ENCODE results near the gene MALL.
"Not testable (repeated sequence)": the region's sequence is repeated elsewhere in the genome, so short reads cannot be mapped to it uniquely, and the experiment has no call there.

Gene MALL

GRCh38 chr2:110097506-110098220, 18.0 kb downstream of the MALL start:
- no peak for DNase-seq (ENCODE audit: low read depth)

DNA sequence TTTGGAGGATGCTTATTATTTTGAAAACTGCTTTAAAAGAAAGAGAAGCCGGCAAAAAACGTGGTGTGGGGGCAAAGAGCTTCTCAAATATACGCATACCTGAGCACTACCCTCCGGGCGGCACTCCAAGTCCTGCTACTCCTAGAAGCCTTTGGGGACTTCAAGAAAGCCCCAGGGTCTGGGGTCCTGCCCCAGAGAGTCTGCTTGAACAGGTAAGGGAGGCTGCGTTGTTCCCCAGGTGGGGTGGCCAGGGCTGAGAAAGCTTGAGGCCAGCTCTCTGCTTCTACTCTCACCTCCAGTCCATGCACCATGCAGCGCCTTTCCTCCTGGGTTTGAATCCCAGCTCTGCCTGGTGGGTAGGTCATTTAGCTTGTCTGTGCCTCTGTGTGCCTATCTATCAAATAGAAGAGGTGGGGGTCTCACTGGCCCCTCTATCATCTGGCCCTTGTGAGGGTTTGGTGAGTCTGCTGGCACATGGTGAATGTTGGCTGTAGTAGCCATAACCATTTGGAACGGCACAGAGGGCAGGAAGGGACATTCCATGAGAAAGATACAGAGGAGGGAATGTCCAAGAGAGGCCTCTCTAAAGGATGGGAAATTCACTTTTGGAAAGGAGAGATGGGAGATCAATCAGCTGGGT, 19.5 kb downstream of the MALL start:
- DNase-seq (ENCODE audit: low read depth), result no peak

DNA sequence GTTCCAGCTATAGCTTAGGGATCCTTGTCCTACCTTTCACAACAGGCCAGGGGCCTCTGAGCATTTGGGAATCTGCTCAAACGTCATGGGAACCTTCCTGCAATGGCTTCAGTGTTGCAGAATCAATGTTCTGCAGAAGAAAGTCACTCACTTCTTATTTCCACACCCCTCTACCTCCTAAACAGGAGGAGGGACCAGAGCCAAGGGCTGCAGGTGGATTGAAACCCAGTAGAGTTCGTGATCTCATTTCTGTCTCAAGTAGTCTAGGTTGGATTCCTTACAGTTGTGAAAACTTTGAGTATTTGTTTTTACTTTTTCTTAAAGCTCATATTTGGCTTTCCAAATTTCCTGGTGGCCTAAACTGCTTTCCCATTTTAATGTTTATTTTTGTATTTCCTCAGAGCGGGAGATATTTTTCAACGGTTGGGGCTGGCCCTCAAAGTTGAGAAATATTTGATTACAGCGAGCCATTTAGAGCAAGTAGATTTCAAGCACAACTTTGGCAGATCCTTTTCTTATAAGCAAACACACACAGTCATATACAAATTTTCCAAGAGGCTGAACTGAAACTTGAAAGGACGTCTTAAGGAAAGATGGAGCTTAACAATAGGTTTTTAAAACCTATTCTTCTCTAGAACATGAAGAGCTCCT, 20.6 kb downstream of the MALL start:
- not testable (repeated sequence) for DNase-seq (ENCODE audit: low read depth)

DNA sequence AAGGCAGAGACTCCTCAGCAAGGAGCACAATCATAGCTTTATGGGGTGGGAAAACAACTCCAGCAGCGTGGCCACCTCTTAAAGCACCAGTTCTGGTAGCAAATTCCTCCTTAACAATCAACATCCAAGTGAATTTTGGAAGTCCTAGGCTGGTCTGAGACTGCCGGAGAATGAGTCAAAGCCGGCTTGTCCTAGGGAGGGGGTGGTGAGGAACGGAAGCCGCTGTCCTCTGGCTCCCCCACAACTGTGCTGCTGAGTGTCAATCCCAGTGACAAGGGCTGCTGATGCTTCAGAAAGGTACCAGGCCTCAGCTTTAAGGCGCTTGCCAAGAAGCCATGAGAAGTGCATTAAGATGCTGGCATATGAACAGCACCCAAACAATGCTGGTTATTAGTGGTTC, 21.7 kb downstream of the MALL start:
- not testable (repeated sequence) for DNase-seq (ENCODE audit: low read depth)

- not testable (repeated sequence) for DNase-seq (ENCODE audit: low read depth)
These were observed 25.5 kb downstream of the MALL start for GRCh38 chr2:110090164-110090563.

GRCh38 chr2:110083757-110084156, 31.9 kb downstream of the MALL start:
- DNase-seq (ENCODE audit: low read depth), result not testable (repeated sequence)

DNA sequence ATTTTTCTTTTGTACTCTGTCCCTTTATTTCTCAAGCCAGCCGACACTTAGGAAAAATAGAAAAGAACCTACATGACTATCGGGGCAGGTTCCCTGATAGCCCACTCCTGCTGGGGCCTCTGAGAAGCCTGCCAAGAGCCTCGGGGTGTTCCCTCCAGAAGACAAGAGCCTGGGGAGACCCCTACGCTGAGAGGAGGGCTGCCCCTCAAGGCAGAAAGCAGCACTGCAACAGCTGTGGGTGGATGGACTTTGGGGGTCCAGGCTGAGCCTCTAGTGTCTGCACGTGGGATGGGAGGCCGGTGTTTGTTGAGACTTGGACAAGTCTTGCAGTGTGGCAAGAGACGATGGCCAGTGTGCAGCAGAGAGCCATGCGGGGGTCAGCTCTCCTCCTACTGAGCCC, 32.5 kb downstream of the MALL start:
- not testable (repeated sequence) for DNase-seq (ENCODE audit: low read depth)

- DNase-seq (ENCODE audit: low read depth), result not testable (repeated sequence)
These were observed 37.5 kb downstream of the MALL start for GRCh38 chr2:110078104-110078503.

- DNase-seq (ENCODE audit: low read depth), result not testable (repeated sequence)
These were observed 39.7 kb downstream of the MALL start for GRCh38 chr2:110075896-110076295.

GRCh38 chr2:110069869-110070268, 45.8 kb downstream of the MALL start:
- DNase-seq (ENCODE audit: low read depth), result not testable (repeated sequence)

- not testable (repeated sequence) for DNase-seq (ENCODE audit: low read depth)
These were observed 47.5 kb downstream of the MALL start for GRCh38 chr2:110068153-110068552.

DNA sequence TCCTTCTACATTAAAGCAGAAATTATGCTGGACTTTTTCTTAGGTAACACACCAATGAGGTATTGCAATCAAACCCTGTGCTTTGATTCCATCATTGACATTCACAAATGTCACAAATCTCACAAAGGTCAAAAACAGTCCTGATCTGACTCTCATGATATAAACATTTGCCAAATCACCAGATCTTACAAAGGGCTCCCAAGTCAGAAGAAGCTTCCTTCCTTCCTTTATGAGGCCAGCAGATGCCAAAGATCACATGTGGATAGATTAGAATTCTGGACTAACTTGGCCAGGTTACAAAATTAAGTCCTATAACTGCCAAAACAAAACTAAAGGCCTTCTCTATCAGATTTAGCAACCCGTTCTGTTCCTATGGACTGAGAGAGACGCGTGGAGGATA, 53.3 kb downstream of the MALL start:
- not testable (repeated sequence) for DNase-seq (ENCODE audit: low read depth)

DNA sequence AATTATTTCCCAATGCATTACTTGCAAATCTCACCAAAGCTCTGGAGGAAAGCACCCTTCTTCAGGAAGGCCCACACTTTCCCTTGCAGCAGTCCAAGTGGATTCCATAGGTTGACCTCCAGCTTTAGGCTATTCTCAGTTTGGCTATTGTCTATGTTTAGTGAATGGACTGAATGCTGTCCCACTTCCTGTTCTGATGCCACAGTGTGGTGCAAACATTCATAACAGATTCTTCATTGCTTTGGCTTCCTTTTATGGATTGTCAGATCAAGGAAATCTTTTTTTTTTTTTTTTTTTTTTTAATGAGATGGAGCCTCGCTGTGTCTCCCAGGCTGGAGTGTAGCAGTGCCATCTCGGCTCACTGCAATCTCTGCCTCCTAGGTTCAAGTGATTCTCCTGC, 55.1 kb downstream of the MALL start:
- not testable (repeated sequence) for DNase-seq (ENCODE audit: low read depth)

DNA sequence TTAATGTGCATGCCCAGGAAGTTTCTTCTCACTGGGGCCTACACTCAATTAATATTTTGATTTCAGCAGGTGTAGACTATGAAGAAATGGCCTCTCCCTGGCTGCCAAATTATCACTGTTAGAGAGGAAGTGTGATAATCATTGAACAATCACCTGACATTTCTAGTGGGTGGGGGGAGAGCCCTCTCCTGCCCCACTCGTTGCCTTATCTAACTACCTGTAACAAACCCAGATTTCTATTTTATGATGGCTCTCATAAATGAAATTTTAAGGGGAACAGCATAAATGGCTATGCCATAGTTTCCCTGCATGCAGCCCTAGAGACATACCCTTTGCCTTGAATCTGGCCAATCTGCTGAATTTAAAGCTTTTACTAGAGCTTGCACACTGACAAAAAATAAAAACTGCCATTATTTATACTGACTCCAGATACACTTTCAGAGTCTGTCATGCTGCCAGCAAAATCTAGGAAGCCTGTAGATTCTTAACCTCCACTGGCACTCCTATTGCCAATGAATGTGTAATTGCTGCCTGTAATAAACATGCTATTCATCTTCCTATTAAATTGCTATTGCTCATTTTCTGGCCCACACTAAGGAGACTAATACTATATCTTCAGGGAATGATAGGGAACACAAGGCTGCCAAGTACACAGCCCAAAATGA, 55.8 kb downstream of the MALL start:
- DNase-seq (ENCODE audit: low read depth), result not testable (repeated sequence)

DNA sequence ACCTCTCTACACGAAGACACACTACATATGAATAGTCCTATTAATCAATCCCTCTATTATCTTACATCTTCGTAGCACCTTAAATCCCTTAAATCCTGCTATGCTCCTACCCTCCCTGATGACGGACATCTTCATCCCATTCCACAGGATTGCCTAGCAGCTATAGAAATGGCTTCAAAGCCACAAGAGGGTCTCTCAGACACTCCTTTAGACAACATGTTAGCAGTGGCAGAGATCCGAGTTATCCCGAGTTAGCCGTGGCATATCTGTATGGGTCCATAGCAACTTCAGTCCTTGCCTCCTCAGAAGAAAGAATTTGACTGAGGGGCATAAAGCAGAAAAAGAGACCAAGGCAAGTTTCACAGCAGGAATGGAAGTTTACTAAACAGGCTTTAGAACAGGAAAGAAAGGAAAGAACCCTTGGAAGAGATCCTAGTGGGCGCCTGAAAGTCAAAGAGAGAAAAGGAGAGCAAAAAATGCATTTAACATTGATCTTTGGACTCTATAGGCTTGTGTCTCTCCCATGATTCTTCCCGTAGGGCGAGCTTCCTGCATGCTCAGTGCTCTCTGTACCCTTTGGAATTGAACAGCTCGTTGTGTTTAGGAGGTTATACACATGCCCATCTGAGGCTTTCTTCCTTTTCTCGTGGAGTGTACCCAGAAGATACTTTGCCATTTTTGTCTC, 56.5 kb downstream of the MALL start:
- not testable (repeated sequence) for DNase-seq (ENCODE audit: low read depth)

GRCh38 chr2:110058034-110058433, 57.6 kb downstream of the MALL start:
- not testable (repeated sequence) for DNase-seq (ENCODE audit: low read depth)

DNA sequence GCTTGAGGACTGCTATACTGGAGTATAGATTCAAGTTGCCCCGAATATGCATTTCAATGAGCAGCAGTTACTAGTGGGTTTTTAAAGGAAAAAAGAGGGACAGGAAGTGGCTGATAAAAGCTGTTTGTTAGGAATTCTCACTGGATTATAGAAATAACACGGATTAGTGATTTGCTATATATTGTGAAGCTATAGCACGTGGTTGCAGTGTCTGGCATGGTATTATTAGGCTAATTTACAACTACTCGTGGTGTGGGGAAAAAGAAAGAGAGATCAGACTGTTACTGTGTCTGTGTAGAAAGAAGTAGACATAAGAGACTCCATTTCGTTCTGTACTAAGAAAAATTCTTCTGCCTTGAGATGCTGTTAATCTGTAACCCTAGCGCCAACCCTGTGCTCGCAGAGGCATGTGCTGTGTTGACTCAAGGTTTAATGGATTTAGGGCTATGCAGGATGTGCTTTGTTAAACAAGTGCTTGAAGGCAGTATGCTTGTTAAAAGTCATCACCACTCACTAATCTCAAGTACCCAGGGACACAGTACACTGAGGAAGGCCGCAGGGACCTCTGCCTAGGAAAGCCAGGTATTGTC, 59.7 kb downstream of the MALL start:
- DNase-seq (ENCODE audit: low read depth), result not testable (repeated sequence)

DNA sequence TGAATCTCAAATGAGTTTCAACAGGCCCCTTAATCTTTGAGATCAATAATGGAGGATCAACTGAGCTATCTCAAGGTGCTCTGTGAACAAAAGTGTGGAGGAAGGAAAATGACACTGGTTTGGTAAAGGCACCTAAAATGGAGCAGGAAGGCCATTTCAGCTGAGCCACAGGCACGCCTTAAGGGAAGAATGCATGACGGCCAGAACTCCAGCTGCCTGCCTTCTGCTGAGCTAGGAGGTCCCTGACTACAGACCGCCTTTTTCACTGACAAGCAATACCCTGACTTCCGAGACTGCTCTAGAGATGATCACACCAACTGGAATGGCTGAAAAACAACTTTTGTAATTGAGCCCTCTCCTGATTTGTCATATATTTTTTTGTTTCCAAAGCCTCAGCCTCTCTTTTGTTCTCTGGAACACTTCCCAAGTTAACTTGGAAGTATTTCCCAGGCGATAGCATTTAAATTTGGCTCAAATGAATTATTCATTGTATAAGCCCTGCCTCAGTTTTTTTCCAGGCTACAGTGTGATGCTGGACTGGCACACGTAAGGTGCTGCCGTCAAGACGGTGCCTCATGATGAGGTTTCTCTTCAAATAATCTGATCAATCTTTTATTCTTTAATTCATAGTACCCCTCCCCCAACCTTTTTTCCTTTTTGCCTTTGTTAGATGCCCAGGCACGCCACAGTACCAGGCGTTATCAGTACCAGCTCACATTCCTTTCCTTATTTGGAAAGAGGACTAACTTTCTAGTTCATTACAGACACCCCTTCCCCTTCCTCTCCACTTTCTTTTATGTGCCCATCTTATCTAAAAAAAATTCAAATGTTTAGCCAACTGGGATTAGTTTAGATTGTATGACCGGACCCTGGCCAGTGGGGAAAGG, 60.9 kb downstream of the MALL start:
- not testable (repeated sequence) for DNase-seq (ENCODE audit: low read depth)

- DNase-seq (ENCODE audit: low read depth), result not testable (repeated sequence)
These were observed 61.9 kb downstream of the MALL start for GRCh38 chr2:110053688-110054087.

DNA sequence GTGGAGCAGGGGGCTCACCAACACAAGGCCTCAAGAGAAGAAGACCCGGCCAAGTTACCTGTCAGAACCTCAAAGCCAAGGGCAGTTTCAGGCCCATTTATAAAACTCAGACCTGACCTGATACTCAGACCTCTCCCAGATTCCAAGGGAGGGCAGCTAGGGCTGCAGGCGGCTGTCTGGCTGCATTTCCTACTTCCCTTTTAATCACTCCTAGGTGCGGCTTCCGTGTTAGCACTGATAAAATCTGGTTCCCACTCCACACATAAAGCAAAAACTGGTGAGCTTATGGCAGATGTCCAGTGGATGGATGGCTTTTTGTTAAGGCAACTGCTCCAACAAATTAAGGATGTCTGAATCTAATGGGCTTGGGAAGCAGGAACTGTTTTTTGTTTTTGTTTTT, 63.5 kb downstream of the MALL start:
- DNase-seq (ENCODE audit: low read depth), result not testable (repeated sequence)
